ENCODE data around the gene ACVRL1.

DNA sequence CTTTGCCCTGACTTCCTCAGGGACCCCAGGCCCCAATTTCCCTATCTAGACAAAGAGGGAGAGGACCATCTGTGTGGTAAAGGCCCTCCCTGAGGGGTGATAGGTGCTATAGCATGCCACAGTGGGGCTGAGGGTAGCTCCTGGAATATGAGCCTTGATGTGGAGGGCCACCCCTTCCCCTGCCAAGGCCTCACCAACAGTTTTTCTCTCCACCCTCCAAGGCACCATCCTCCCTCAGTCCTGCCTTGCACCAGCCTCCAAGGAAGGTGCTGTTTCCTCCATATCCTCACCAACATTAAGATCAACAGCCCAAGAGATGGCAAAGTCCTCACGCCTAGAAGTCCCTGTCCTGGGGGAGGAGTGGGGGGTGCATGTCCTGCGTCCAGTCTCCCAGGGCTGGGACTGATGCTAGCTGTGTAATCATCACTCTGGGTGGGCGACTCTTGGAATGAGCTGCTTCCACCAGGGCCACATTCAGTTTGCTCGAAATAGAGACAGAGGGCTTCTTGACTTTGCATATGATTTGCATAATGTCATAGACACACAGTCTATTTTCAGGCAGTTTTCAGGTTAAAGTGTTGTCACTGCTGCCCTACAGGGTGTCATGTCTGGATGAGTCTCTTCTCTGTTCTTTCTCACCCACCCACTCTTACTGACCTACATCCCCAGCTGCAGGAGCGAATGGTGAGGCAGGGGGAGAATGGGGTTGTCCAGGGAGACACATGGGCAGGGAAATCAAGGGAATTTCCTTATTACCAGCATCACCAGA lies 17.4 kb downstream of the ACVRL1 start:
- TF ChIP-seq, protein P1, sequence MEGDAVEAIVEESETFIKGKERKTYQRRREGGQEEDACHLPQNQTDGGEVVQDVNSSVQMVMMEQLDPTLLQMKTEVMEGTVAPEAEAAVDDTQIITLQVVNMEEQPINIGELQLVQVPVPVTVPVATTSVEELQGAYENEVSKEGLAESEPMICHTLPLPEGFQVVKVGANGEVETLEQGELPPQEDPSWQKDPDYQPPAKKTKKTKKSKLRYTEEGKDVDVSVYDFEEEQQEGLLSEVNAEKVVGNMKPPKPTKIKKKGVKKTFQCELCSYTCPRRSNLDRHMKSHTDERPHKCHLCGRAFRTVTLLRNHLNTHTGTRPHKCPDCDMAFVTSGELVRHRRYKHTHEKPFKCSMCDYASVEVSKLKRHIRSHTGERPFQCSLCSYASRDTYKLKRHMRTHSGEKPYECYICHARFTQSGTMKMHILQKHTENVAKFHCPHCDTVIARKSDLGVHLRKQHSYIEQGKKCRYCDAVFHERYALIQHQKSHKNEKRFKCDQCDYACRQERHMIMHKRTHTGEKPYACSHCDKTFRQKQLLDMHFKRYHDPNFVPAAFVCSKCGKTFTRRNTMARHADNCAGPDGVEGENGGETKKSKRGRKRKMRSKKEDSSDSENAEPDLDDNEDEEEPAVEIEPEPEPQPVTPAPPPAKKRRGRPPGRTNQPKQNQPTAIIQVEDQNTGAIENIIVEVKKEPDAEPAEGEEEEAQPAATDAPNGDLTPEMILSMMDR (IDR thresholded peaks at IDR 0.05): no peak
- no peak for TF ChIP-seq POLR2A (IDR thresholded peaks at IDR 0.05)

All from suprapubic skin (tissue), 3 donors.